Hepatocyte (in vitro differentiated cells): ENCODE results near the gene CHRNB1. TPM values are rescaled to one million over a fixed set of nuclear protein-coding genes. Genes with fewer than 3 reads are reported as not detected.

ENCODE experiments used
- DNase-seq: peaks from one replicate; pipeline ENCODE4 v3.0.0-alpha.2; 2016; ENCODE audit warnings: low spot score
- H2AFZ ChIP-seq: fragments of 200-600 bp; sonication (generic); 2 replicates; pipeline ENCODE4 v1.6.0; 2016; ENCODE audit warnings: antibody characterized with exemption, mild to moderate bottlenecking
- H3K27ac ChIP-seq: fragments of 200-600 bp; sonication (generic); 2 replicates; pipeline ENCODE4 v1.5.1; 2016; ENCODE audit warnings: mild to moderate bottlenecking
- H3K27me3 ChIP-seq: fragments of 200-600 bp; sonication (generic); 2 replicates; pipeline ENCODE4 v1.6.1; 2016
- H3K36me3 ChIP-seq: fragments of 200-600 bp; sonication (generic); replicated peaks from 2 replicates; pipeline ENCODE4 v1.5.1; 2016; ENCODE audit warnings: low read depth; ENCODE audit not compliant: insufficient read depth
- H3K4me1 ChIP-seq: fragments of 200-600 bp; sonication (generic); 2 replicates; pipeline ENCODE4 v1.5.1; 2016; ENCODE audit warnings: mild to moderate bottlenecking, moderate library complexity; ENCODE audit not compliant: insufficient read depth
- H3K4me2 ChIP-seq: fragments of 200-600 bp; sonication (generic); 2 replicates; pipeline ENCODE4 v1.6.0; 2016
- H3K4me3 ChIP-seq: fragments of 200-600 bp; sonication (generic); 2 replicates; pipeline ENCODE4 v1.5.1; 2016; ENCODE audit warnings: mild to moderate bottlenecking
- H3K79me2 ChIP-seq: fragments of 200-600 bp; sonication (generic); 2 replicates; pipeline ENCODE4 v1.6.0; 2017; ENCODE audit warnings: mild to moderate bottlenecking
- H3K9me2 ChIP-seq: fragments of 200-600 bp; sonication (generic); replicated peaks from 2 replicates; pipeline ENCODE4 v1.6.0; 2017; ENCODE audit warnings: mild to moderate bottlenecking; ENCODE audit not compliant: insufficient read depth
- H3K9me3 ChIP-seq: fragments of 200-600 bp; sonication (generic); 2 replicates; pipeline ENCODE4 v1.5.1; 2016; ENCODE audit warnings: low read depth, mild to moderate bottlenecking
- H4K20me1 ChIP-seq: fragments of 200-600 bp; sonication (generic); 2 replicates; pipeline ENCODE4 v1.6.0; 2016; ENCODE audit warnings: mild to moderate bottlenecking; ENCODE audit not compliant: insufficient read depth, poor library complexity, severe bottlenecking
- CTCF ChIP-seq: fragments of 200-600 bp; sonication (generic); IDR thresholded peaks from 2 replicates; pipeline ENCODE4 v1.5.1; 2016; ENCODE audit warnings: antibody characterized with exemption, mild to moderate bottlenecking; ENCODE audit not compliant: poor library complexity
- EZH2 ChIP-seq: fragments of 200-600 bp; sonication (generic); IDR thresholded peaks from 2 replicates; pipeline ENCODE4 v1.6.1; 2016; ENCODE audit warnings: antibody characterized with exemption, mild to moderate bottlenecking, borderline replicate concordance
- EZH2phosphoT487 ChIP-seq: fragments of 200-600 bp; sonication (generic); IDR thresholded peaks from one replicate; pipeline ENCODE4 v1.6.1; 2018; ENCODE audit warnings: antibody characterized with exemption, mild to moderate bottlenecking, low read depth, moderate library complexity; ENCODE audit not compliant: unreplicated experiment, severe bottlenecking
- WGBS: methylation state at CpG from one replicate; pipeline ENCODE4 v1.1.6; 2016; ENCODE audit warnings: low lambda C conversion rate; ENCODE audit errors: missing lambda C conversion rate; 5-methylcytosine and 5-hydroxymethylcytosine counted together
- polyA plus RNA-seq: library from polyadenylated mRNA; unstranded; fragments of >200 nt; fragmentation: Nextera tagmentation; extraction: Ambion mirVana; gene quantifications from 2 replicates; pipeline ENCODE4 v1.2.1, GENCODE V29; 2016
- total RNA-seq: library from RNA; depleted of rRNA; stranded (reverse); fragments of >200 nt; gene quantifications from 2 replicates; pipeline ENCODE4 v1.2.3, GENCODE V29; 2014

Gene CHRNB1
- total and polyA plus RNA-seq, 2 experiments from 2014 or later: 10.9 to 17.5 TPM

DNA sequence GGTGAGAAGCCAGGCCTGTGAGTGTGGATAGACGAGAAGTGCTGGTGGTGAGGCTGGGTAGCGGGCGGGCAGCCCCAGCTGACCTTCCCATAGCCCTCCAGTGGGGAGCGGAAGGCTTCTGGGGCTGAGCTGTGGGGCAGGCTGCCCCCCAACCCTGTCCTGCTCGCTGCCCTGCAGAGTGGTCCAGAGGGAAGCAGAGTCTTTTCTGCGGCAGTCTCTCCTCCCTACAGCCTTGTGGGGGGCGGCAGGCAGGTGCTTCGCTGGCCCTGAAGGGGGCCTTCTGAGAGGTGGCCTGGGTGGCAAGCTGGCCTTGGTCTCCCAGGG, 33.5 kb upstream of the CHRNB1 start:
- H4K20me1 ChIP-seq: no peaks in the 10 kb centered on the region
- H2AFZ ChIP-seq: no peak overlapping the region
- H3K4me3 ChIP-seq: no peak overlapping the region
- TF ChIP-seq EZH2phosphoT487 (no peak), EZH2 (no peak)
- no peaks in the 10 kb centered on the region for H3K9me3 ChIP-seq
- no peak for DNase-seq
- H3K79me2 ChIP-seq: no peaks in the 10 kb centered on the region
- no peaks in the 10 kb centered on the region for H3K4me1 ChIP-seq
- no peak overlapping the region for H3K4me2 ChIP-seq
- H3K27me3 ChIP-seq: no peaks in the 10 kb centered on the region
- no peaks in the 10 kb centered on the region for H3K36me3 ChIP-seq
- 91% methylated on average over 6 of the region's 8 CpGs for whole genome bisulfite sequencing
- H3K27ac ChIP-seq: no peak overlapping the region
- no peaks in the 10 kb centered on the region for H3K9me2 ChIP-seq

GRCh38 chr17:7413346-7413985, 31.4 kb upstream of the CHRNB1 start:
- Histone ChIP-seq H4K20me1 (no peaks in the 10 kb centered on the region), H3K27ac (no peak overlapping the region), H3K9me2 (no peaks in the 10 kb centered on the region), H3K27me3 (no peaks in the 10 kb centered on the region), H3K36me3 (no peaks in the 10 kb centered on the region), H2AFZ (no peak overlapping the region), H3K4me1 (no peaks in the 10 kb centered on the region), H3K9me3 (no peaks in the 10 kb centered on the region), H3K4me3 (no peak overlapping the region), H3K4me2 (no peak overlapping the region), H3K79me2 (no peaks in the 10 kb centered on the region)
- 88% methylated on average over 6 of the region's 6 CpGs for WGBS
- TF ChIP-seq EZH2 (no peak), CTCF (no peak), EZH2phosphoT487 (no peak)
- DNase-seq: no peak

- no peak for DNase-seq
- Histone ChIP-seq H3K4me2 (no peak overlapping the region), H3K4me1 (no peaks in the 10 kb centered on the region), H3K79me2 (no peaks in the 10 kb centered on the region), H3K9me3 (no peaks in the 10 kb centered on the region), H3K27ac (no peak overlapping the region), H3K27me3 (no peaks in the 10 kb centered on the region), H3K36me3 (no peaks in the 10 kb centered on the region), H2AFZ (no peak overlapping the region), H4K20me1 (no peaks in the 10 kb centered on the region), H3K9me2 (no peaks in the 10 kb centered on the region), H3K4me3 (no peak overlapping the region)
- 88% methylated on average over 14 of the region's 14 CpGs for WGBS
- no peak for TF ChIP-seq EZH2
- no peak for TF ChIP-seq EZH2phosphoT487
- TF ChIP-seq CTCF: no peak
These were observed 30.0 kb upstream of the CHRNB1 start for GRCh38 chr17:7414837-7415236.

GRCh38 chr17:7415784-7416183, 29.1 kb upstream of the CHRNB1 start:
- 96% methylated on average over 21 of the region's 23 CpGs for WGBS
- no peak overlapping the region for H3K27ac ChIP-seq
- H3K4me3 ChIP-seq: no peak overlapping the region

More at GRCh38 chr17:7415784-7416183, 29.1 kb upstream of the CHRNB1 start:
- no peak for DNase-seq
- H3K4me2 ChIP-seq: no peak overlapping the region
- H3K79me2 ChIP-seq: no peaks in the 10 kb centered on the region
- H3K9me3 ChIP-seq: no peaks in the 10 kb centered on the region
- no peak for TF ChIP-seq EZH2
- no peak for TF ChIP-seq CTCF
- no peak for TF ChIP-seq EZH2phosphoT487
- H4K20me1 ChIP-seq: no peaks in the 10 kb centered on the region
- H3K9me2 ChIP-seq: no peaks in the 10 kb centered on the region
- H3K36me3 ChIP-seq: no peaks in the 10 kb centered on the region
- no peaks in the 10 kb centered on the region for H3K27me3 ChIP-seq
- no peak overlapping the region for H2AFZ ChIP-seq
- no peaks in the 10 kb centered on the region for H3K4me1 ChIP-seq
